Measurements from ENCODE around the gene ARF3.

DNA sequence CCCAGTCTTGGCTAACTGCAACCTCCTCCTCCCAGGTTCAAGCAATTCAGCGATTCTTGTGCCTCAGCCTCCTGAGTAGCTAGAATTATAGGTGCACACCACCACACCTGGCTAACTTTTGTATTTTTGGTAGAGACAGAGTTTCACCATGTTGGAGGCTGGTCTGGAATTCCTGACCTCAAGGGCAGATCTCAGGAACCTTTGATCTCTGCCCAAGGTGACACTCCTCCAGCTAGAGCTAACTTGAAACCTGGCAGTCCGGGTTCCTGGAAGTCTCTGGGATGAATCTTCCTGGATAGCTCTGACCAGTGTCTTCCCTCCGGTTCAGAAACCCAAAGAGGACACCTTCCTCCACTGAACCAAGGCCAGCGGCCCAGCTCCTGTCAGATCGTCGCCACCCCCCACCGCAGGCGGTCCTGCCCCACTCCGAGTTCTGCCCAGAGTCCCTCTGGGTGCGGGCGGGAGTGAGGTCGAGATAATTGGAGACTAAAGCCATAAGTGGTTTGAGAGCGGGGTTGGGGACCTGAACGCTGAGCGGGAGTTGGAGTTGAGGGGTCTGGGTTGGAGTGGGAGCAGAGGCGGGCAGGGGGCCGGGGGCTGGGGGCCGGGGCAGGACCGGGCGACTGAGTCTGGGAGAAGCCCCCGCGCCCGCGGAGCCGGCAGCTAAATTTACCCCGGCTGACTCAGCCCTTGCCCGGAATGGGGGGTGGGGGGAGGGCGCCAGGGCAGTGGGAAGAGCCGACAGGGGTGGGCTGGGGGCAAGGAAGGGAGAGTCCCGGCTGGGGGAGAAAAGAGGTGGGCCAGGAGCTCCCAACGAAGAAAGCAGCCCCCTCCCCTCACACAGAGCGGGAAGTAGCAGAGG, 37.2 kb upstream of the ARF3 start:
- TF ChIP-seq, protein P1, sequence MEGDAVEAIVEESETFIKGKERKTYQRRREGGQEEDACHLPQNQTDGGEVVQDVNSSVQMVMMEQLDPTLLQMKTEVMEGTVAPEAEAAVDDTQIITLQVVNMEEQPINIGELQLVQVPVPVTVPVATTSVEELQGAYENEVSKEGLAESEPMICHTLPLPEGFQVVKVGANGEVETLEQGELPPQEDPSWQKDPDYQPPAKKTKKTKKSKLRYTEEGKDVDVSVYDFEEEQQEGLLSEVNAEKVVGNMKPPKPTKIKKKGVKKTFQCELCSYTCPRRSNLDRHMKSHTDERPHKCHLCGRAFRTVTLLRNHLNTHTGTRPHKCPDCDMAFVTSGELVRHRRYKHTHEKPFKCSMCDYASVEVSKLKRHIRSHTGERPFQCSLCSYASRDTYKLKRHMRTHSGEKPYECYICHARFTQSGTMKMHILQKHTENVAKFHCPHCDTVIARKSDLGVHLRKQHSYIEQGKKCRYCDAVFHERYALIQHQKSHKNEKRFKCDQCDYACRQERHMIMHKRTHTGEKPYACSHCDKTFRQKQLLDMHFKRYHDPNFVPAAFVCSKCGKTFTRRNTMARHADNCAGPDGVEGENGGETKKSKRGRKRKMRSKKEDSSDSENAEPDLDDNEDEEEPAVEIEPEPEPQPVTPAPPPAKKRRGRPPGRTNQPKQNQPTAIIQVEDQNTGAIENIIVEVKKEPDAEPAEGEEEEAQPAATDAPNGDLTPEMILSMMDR (IDR thresholded peaks at IDR 0.05; ENCODE audit: low read depth, low read length, missing input control), result no peak
- TF ChIP-seq SP1 (IDR thresholded peaks at IDR 0.05) (no peak), FOXA2 (IDR thresholded peaks at IDR 0.05) (no peak), RAD21 (IDR thresholded peaks at IDR 0.05) (no peak), EGR1 (IDR thresholded peaks at IDR 0.05; ENCODE audit: low read depth in 2 of 2) (no peak), GABPA (IDR thresholded peaks at IDR 0.05 in 1 of 2, conservative IDR thresholded peaks at IDR 0.05 in 1 of 2) (no peak), TAF1 (conservative IDR thresholded peaks at IDR 0.05) (no peak)
- TF ChIP-seq, protein P2, sequence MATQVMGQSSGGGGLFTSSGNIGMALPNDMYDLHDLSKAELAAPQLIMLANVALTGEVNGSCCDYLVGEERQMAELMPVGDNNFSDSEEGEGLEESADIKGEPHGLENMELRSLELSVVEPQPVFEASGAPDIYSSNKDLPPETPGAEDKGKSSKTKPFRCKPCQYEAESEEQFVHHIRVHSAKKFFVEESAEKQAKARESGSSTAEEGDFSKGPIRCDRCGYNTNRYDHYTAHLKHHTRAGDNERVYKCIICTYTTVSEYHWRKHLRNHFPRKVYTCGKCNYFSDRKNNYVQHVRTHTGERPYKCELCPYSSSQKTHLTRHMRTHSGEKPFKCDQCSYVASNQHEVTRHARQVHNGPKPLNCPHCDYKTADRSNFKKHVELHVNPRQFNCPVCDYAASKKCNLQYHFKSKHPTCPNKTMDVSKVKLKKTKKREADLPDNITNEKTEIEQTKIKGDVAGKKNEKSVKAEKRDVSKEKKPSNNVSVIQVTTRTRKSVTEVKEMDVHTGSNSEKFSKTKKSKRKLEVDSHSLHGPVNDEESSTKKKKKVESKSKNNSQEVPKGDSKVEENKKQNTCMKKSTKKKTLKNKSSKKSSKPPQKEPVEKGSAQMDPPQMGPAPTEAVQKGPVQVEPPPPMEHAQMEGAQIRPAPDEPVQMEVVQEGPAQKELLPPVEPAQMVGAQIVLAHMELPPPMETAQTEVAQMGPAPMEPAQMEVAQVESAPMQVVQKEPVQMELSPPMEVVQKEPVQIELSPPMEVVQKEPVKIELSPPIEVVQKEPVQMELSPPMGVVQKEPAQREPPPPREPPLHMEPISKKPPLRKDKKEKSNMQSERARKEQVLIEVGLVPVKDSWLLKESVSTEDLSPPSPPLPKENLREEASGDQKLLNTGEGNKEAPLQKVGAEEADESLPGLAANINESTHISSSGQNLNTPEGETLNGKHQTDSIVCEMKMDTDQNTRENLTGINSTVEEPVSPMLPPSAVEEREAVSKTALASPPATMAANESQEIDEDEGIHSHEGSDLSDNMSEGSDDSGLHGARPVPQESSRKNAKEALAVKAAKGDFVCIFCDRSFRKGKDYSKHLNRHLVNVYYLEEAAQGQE (IDR thresholded peaks at IDR 0.05), result no peak
- TF ChIP-seq, protein P3, sequence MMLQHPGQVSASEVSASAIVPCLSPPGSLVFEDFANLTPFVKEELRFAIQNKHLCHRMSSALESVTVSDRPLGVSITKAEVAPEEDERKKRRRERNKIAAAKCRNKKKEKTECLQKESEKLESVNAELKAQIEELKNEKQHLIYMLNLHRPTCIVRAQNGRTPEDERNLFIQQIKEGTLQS (IDR thresholded peaks at IDR 0.05), result no peak
